Measurements from ENCODE around the gene DENND5A.

DENND5A gene

DNA sequence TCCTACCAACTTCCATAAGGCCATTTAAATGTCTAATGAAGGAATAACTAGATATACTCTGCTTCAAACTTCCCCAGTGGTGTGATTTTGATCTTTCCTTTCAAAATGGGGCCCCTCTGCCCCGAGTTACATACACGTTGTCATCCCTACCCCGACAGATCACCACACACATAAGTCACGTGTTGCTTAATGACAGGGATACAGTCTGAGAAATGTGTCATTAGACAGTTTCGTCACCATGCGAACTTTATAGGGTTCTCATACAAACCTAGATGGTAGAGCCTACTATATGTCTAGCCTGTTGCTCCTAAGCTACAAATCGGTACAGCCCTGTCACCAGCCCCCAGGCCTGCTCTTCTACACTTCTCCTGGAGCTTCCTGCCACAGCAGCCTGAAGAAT is 124.0 kb downstream of the DENND5A start:
- H3K36me3 ChIP-seq (ENCODE audit: insufficient read depth, low read length), result peaks cover 35% of the 10 kb centered on the region
- H3K79me2 ChIP-seq (ENCODE audit: control insufficient read depth, insufficient read depth, low read length, unreplicated experiment), result no peaks in the 10 kb centered on the region
- H3K27me3 ChIP-seq (ENCODE audit: insufficient read depth, low read length), result no peaks in the 10 kb centered on the region
- H3K27ac ChIP-seq (ENCODE audit: low read depth, low read length), result no peak overlapping the region
- no peak overlapping the region for H3K4me3 ChIP-seq (ENCODE audit: low read depth, low read length)
- H2AFZ ChIP-seq (ENCODE audit: low read length, unreplicated experiment), result no peak overlapping the region
- H3K4me1 ChIP-seq (ENCODE audit: control insufficient read depth, insufficient read depth, low read length, unreplicated experiment), result peaks cover 26% of the 10 kb centered on the region

DNA sequence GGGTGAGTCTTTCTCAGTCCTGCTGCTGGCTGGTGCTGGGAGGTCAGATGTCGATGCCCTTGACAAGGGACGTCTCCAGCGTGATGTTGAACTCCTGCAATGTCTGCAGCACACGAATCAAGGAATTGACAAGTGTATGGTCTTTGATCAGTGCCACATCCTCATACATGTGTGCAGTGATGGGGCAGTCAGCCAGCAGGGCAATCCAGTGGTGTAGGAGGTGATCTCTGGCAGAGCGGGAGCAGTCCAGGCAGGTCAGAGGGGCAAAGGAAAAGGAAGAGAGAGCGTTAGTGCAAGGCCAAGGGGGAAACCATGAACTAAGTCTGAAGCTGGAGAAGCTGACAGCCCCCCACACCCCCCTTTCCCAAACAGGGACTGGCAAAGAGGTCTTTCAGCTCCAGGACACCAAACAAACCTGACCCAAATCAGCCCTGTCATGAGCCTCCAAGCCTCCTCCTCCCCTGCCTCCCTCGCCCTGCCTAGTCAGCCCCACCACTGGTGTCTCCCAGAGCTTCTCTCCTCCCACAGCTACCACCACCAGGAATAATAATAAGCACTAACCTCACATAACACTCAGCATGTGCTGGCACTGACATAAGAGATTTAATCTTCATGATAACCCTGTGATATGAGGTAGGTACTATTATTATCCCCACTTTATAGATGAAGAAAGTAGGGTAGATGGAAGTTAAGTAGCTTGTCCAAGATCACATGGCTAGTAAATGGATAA is 125.4 kb downstream of the DENND5A start:
- Histone ChIP-seq H3K27ac (ENCODE audit: low read depth, low read length) (peak overlapping the region; percentile 44), H2AFZ (ENCODE audit: low read length, unreplicated experiment) (no peak overlapping the region), H3K4me1 (ENCODE audit: control insufficient read depth, insufficient read depth, low read length, unreplicated experiment) (peaks cover 26% of the 10 kb centered on the region), H3K79me2 (ENCODE audit: control insufficient read depth, insufficient read depth, low read length, unreplicated experiment) (no peaks in the 10 kb centered on the region), H3K36me3 (ENCODE audit: insufficient read depth, low read length) (peaks cover 21% of the 10 kb centered on the region), H3K27me3 (ENCODE audit: insufficient read depth, low read length) (no peaks in the 10 kb centered on the region), H3K4me3 (ENCODE audit: low read depth, low read length) (no peak overlapping the region)

DNA sequence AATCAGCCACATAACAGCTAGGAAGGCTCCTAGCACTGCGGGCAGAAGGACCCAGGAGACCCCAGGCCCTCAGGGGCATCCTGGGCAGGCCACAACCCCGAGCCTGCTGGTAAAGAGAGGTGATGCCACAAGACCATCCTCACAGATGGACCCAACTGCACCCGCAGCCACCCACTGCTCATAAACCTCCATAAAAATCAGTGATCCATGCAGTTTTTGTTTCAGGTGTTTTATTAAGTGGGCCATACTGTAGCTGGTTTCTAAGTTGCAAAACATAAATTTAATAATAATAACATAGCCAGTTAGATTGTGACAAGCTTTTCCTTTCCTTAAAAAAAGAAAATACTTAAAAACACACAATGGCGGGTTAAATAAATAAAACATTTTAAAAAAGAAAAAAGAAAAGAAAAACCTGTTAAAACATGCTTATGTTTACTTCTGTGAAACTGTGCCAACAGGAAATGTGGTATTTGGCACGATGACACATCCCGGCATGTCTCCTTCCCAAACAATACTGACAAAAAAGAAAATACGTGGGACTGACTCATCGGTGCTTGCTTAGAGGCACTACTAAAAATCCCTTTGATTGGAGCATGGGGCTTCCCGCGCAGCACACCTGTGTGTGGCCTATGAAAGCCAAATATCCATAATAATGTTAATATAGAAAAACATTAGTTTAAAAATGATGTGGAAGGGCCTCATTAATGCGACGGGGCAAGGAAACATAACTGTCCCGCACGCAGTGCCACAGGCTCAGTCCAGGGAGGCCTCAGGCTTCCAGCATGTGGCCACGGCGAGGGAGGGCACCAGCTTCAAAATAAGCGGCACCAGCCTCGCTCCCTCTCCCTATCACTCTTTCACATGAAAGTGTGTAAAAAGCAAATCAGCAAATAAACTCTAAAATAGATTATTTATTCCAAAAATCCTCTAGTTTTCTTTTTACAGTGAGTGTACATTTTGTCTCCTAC is 126.3 kb downstream of the DENND5A start:
- Histone ChIP-seq H3K36me3 (ENCODE audit: insufficient read depth, low read length) (peaks cover 15% of the 10 kb centered on the region), H3K4me1 (ENCODE audit: control insufficient read depth, insufficient read depth, low read length, unreplicated experiment) (peaks cover 26% of the 10 kb centered on the region), H3K4me3 (ENCODE audit: low read depth, low read length) (no peak overlapping the region)

DNA sequence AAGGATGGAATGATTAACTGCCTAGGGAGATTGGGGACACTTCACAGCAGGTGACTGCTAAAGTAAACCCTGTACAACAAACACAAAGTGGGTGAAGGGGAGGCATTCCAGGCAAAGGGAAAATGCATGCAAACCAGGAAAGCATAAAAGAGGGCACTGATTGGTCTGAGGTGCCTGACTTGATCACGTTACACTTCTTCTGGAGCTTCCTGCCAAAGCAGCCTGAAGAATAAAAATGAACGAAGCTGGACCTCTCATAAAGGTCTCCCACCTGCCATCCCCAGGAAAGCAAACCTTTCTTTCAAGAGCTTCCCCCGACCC is 127.1 kb downstream of the DENND5A start:
- Histone ChIP-seq H3K79me2 (ENCODE audit: control insufficient read depth, insufficient read depth, low read length, unreplicated experiment) (no peaks in the 10 kb centered on the region), H3K27me3 (ENCODE audit: insufficient read depth, low read length) (no peaks in the 10 kb centered on the region), H3K4me1 (ENCODE audit: control insufficient read depth, insufficient read depth, low read length, unreplicated experiment) (peaks cover 26% of the 10 kb centered on the region), H3K36me3 (ENCODE audit: insufficient read depth, low read length) (peaks cover 16% of the 10 kb centered on the region), H2AFZ (ENCODE audit: low read length, unreplicated experiment) (no peak overlapping the region), H3K4me3 (ENCODE audit: low read depth, low read length) (no peak overlapping the region), H3K27ac (ENCODE audit: low read depth, low read length) (no peak overlapping the region)

More for the DNA sequence above, 126.3 kb downstream of the DENND5A start:
- H3K79me2 ChIP-seq (ENCODE audit: control insufficient read depth, insufficient read depth, low read length, unreplicated experiment), result no peaks in the 10 kb centered on the region
- no peak overlapping the region for H2AFZ ChIP-seq (ENCODE audit: low read length, unreplicated experiment)
- H3K27ac ChIP-seq (ENCODE audit: low read depth, low read length), result peak overlapping the region; percentile 44
- H3K27me3 ChIP-seq (ENCODE audit: insufficient read depth, low read length), result no peaks in the 10 kb centered on the region

DNA sequence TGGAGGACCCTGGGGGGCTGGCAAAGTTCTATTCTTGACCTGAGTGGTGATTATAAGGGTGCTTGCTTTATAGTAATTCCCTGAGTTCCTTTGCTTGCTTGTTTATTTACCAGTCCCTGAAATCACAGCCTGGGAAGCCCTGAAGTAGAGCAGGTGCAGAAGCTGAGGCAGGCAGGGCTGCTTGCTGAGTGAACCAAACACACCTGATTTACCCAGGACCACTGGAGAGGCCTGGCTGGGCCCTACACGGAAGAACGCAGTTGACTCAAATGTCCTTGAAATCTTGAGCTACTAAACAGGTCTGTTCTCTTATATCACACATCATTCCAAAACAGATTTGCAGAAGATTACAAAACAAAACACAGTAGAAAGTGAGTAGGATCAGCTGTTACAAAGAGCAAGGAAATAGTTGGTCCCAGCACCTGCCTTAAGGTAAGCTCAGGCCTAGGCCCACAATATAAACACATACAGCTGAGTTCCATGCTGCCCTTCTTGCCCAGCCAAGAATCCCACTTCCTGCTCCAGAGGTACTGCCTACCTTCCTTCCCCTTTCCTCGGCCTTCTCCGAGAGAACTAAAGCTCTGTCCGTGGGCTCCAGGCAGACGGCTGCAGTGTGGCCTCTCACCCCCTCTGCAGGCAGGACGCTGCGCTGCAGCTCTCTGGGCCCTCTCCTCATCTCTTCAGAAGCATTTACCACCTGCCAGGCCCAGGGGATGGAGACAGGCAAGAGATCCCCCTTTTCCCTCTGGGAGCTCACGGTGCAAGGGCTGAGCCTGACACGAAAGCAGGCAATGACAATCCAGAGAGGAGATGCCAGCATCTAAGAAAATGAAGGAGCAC is 127.6 kb downstream of the DENND5A start:
- H3K27ac ChIP-seq (ENCODE audit: low read depth, low read length), result no peak overlapping the region
- H3K36me3 ChIP-seq (ENCODE audit: insufficient read depth, low read length), result peaks cover 16% of the 10 kb centered on the region
- H2AFZ ChIP-seq (ENCODE audit: low read length, unreplicated experiment), result no peak overlapping the region
- H3K4me3 ChIP-seq (ENCODE audit: low read depth, low read length), result no peak overlapping the region
- H3K4me1 ChIP-seq (ENCODE audit: control insufficient read depth, insufficient read depth, low read length, unreplicated experiment), result peaks cover 26% of the 10 kb centered on the region
- no peaks in the 10 kb centered on the region for H3K27me3 ChIP-seq (ENCODE audit: insufficient read depth, low read length)
- no peaks in the 10 kb centered on the region for H3K79me2 ChIP-seq (ENCODE audit: control insufficient read depth, insufficient read depth, low read length, unreplicated experiment)

DNA sequence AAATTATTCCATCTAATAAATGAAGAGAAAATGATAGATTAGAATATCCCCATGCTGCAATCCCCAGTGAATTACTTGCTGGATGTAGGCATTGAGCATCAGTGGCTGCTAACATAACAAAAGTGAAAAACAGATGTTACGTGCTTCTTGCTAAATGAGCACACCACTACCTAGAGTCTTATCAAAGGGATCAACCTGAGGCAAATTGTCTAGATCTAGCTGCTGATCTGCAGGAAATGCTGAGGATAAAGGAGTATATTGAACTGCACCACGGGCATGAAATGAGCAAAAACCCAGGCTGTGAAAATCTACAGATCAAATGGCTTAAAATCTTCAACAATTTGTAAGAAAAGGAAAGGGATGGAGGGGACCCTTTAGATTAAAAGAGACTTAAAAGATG is 128.4 kb downstream of the DENND5A start:
- H3K4me1 ChIP-seq (ENCODE audit: control insufficient read depth, insufficient read depth, low read length, unreplicated experiment), result peaks cover 26% of the 10 kb centered on the region
- no peak overlapping the region for H3K27ac ChIP-seq (ENCODE audit: low read depth, low read length)
- no peak overlapping the region for H2AFZ ChIP-seq (ENCODE audit: low read length, unreplicated experiment)
- H3K79me2 ChIP-seq (ENCODE audit: control insufficient read depth, insufficient read depth, low read length, unreplicated experiment), result no peaks in the 10 kb centered on the region
- H3K27me3 ChIP-seq (ENCODE audit: insufficient read depth, low read length), result no peaks in the 10 kb centered on the region
- H3K36me3 ChIP-seq (ENCODE audit: insufficient read depth, low read length), result peaks cover 18% of the 10 kb centered on the region
- no peak overlapping the region for H3K4me3 ChIP-seq (ENCODE audit: low read depth, low read length)

DNA sequence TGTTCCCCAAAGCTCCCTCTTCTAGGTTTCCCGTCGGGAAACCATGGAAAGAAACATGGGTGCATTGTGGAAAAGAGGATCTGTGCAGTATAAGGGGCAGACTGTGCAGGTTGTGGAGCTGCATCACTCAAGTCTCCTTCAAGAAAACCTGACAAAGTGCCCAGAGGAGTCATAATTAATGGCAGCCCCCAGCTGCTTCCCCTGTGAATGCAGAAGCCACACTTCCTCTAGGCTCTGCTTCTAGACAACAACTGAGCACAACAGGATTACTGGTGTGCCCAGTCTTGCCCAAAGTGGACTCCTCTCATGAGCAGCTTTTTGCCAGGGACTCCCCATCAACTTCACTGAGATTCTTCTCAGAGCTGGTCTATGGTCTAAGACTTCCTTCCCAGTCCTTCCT is 131.2 kb downstream of the DENND5A start:
- H2AFZ ChIP-seq (ENCODE audit: low read length, unreplicated experiment), result no peak overlapping the region
- H3K36me3 ChIP-seq (ENCODE audit: insufficient read depth, low read length), result peaks cover 23% of the 10 kb centered on the region; the same call in 1 of the 2 replicates

DNA sequence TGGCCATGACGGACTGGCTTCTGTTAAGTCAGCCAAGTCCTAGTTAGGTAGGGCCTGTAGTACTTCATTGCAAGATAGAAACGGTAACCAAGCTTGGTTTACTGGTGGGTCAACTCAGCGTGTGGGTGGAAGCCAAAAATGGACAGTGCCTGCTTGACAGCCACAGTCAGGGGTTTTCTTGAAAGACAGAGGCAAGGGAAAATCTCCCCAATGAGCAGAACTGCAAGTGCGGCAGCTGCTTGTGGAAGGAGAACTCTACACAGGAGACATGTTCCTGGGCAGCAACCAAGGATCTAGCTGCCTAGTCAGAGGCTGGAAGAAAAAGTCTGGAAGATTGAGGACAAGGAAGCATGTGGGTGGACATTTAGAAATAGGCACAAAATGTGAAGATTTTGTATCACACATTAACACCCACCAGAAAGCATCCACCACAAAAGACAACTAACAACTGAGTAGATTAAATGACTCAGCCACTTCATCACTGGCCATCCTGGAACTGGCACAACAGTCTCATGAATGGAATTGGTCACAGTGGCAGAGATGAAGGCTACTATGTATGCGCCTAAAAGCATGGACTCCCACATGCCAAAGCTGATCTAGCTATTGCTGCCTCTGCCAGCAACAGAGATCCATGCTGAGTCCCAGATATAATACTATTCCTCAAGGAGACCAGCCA is 132.8 kb downstream of the DENND5A start:
- no peak overlapping the region for H2AFZ ChIP-seq (ENCODE audit: low read length, unreplicated experiment)
- no peaks in the 10 kb centered on the region for H3K4me1 ChIP-seq (ENCODE audit: control insufficient read depth, insufficient read depth, low read length, unreplicated experiment)
- H3K4me3 ChIP-seq (ENCODE audit: low read depth, low read length), result no peak overlapping the region
- H3K36me3 ChIP-seq (ENCODE audit: insufficient read depth, low read length), result peaks cover 23% of the 10 kb centered on the region; the same call in 1 of the 2 replicates
- H3K27ac ChIP-seq (ENCODE audit: low read depth, low read length), result no peak overlapping the region
- no peaks in the 10 kb centered on the region for H3K27me3 ChIP-seq (ENCODE audit: insufficient read depth, low read length)
- H3K79me2 ChIP-seq (ENCODE audit: control insufficient read depth, insufficient read depth, low read length, unreplicated experiment), result no peaks in the 10 kb centered on the region

More for the DNA sequence above, 131.2 kb downstream of the DENND5A start:
- Histone ChIP-seq H3K79me2 (ENCODE audit: control insufficient read depth, insufficient read depth, low read length, unreplicated experiment) (no peaks in the 10 kb centered on the region), H3K27ac (ENCODE audit: low read depth, low read length) (no peak overlapping the region), H3K4me1 (ENCODE audit: control insufficient read depth, insufficient read depth, low read length, unreplicated experiment) (peaks cover 8% of the 10 kb centered on the region), H3K27me3 (ENCODE audit: insufficient read depth, low read length) (no peaks in the 10 kb centered on the region), H3K4me3 (ENCODE audit: low read depth, low read length) (no peak overlapping the region)

DNA sequence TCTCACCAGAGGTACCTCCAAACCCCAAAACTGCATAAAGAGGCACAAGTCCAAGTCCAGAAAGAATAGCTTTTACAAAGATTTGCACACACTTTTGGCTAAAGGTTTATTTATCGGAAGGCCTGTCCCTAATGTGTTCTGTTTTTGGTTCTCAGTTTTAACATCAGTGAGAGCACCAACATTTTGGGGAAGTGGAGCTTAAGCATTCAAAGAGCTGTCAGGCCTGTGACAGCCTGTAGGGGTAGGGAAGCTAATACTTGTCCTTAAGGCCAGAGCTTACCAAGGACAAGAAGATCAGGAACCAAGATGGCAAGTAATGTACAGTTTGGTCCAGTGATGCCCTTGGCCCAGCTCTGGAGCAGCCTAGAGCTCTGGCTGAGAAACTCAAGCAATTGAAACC is 134.9 kb downstream of the DENND5A start:
- Histone ChIP-seq H3K79me2 (ENCODE audit: control insufficient read depth, insufficient read depth, low read length, unreplicated experiment) (no peaks in the 10 kb centered on the region), H3K27me3 (ENCODE audit: insufficient read depth, low read length) (no peaks in the 10 kb centered on the region), H2AFZ (ENCODE audit: low read length, unreplicated experiment) (no peak overlapping the region), H3K4me3 (ENCODE audit: low read depth, low read length) (no peak overlapping the region), H3K36me3 (ENCODE audit: insufficient read depth, low read length) (peaks cover 23% of the 10 kb centered on the region; the same call in 1 of the 2 replicates), H3K4me1 (ENCODE audit: control insufficient read depth, insufficient read depth, low read length, unreplicated experiment) (no peaks in the 10 kb centered on the region), H3K27ac (ENCODE audit: low read depth, low read length) (no peak overlapping the region)

DNA sequence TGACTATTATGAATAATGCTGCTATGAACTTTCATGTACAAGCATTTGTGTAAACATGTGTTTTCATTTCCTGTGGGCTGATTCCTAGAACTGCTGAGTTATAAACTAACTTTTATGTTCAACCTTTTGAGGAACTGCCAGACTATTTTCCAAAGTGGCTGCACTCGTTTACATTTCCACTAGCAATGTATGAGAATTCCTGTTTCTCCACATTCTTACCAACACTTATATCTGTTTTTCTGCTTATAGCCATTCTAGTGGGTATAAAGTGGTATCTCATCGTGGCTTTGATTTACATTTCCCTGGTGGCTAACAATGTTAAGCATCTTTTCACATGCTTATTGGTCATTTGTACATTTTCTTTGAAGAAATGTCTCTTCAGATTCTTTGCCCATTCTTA is 138.5 kb downstream of the DENND5A start:
- H3K27ac ChIP-seq (ENCODE audit: low read depth, low read length), result no peak overlapping the region
- peaks cover 11% of the 10 kb centered on the region for H3K36me3 ChIP-seq (ENCODE audit: insufficient read depth, low read length)
- no peak overlapping the region for H3K4me3 ChIP-seq (ENCODE audit: low read depth, low read length)
- H3K4me1 ChIP-seq (ENCODE audit: control insufficient read depth, insufficient read depth, low read length, unreplicated experiment), result no peaks in the 10 kb centered on the region
- H3K27me3 ChIP-seq (ENCODE audit: insufficient read depth, low read length), result no peaks in the 10 kb centered on the region
- H2AFZ ChIP-seq (ENCODE audit: low read length, unreplicated experiment), result no peak overlapping the region
- no peaks in the 10 kb centered on the region for H3K79me2 ChIP-seq (ENCODE audit: control insufficient read depth, insufficient read depth, low read length, unreplicated experiment)
